Cerebellar cortex (tissue), 1 donor: ENCODE data around the gene ABCC1.
"Not testable (repeated sequence)": the region's sequence is repeated elsewhere in the genome, so short reads cannot be mapped to it uniquely, and the experiment has no call there.

Experiments
- DNase-seq: peaks from one replicate; pipeline ENCODE4 v3.0.0-alpha.2; 2015; ENCODE audit warnings: low spot score

ABCC1 gene

GRCh38 chr16:15967655-15968315, 18.4 kb downstream of the ABCC1 start:
- no peak for DNase-seq

GRCh38 chr16:15970202-15970601, 20.8 kb downstream of the ABCC1 start:
- DNase-seq, result no peak

- no peak for DNase-seq
Observed at GRCh38 chr16:15970743-15971439, 21.5 kb downstream of the ABCC1 start.

GRCh38 chr16:15971440-15971815, 22.0 kb downstream of the ABCC1 start:
- no peak for DNase-seq

GRCh38 chr16:15972046-15972868, 22.8 kb downstream of the ABCC1 start:
- DNase-seq, result no peak

- no peak for DNase-seq
Observed at GRCh38 chr16:15973421-15973820, 24.0 kb downstream of the ABCC1 start.

- DNase-seq, result no peak
Observed at GRCh38 chr16:15974057-15974456, 24.6 kb downstream of the ABCC1 start.

GRCh38 chr16:15975172-15975571, 25.8 kb downstream of the ABCC1 start:
- no peak for DNase-seq

GRCh38 chr16:15976225-15976812, 26.9 kb downstream of the ABCC1 start:
- no peak for DNase-seq

- no peak for DNase-seq
Observed at GRCh38 chr16:15976929-15977637, 27.7 kb downstream of the ABCC1 start.

- no peak for DNase-seq
Observed at GRCh38 chr16:15979801-15980200, 30.4 kb downstream of the ABCC1 start.

GRCh38 chr16:15980329-15980728, 30.9 kb downstream of the ABCC1 start:
- no peak for DNase-seq

GRCh38 chr16:15981382-15981781, 32.0 kb downstream of the ABCC1 start:
- DNase-seq, result no peak

GRCh38 chr16:15982194-15982915, 32.9 kb downstream of the ABCC1 start:
- DNase-seq, result not testable (repeated sequence)

- DNase-seq, result no peak
Observed at GRCh38 chr16:15983898-15984297, 34.5 kb downstream of the ABCC1 start.

GRCh38 chr16:15985144-15985543, 35.7 kb downstream of the ABCC1 start:
- DNase-seq, result no peak

GRCh38 chr16:15986261-15986660, 36.8 kb downstream of the ABCC1 start:
- no peak for DNase-seq

- DNase-seq, result no peak
Observed at GRCh38 chr16:15988268-15989013, 39.0 kb downstream of the ABCC1 start.

- no peak for DNase-seq
Observed at GRCh38 chr16:15990902-15991301, 41.5 kb downstream of the ABCC1 start.

GRCh38 chr16:15993128-15993527, 43.7 kb downstream of the ABCC1 start:
- DNase-seq, result no peak

GRCh38 chr16:15993541-15993940, 44.1 kb downstream of the ABCC1 start:
- DNase-seq, result no peak
